Measurements from ENCODE around the gene IMMP2L.

The IMMP2L gene

DNA sequence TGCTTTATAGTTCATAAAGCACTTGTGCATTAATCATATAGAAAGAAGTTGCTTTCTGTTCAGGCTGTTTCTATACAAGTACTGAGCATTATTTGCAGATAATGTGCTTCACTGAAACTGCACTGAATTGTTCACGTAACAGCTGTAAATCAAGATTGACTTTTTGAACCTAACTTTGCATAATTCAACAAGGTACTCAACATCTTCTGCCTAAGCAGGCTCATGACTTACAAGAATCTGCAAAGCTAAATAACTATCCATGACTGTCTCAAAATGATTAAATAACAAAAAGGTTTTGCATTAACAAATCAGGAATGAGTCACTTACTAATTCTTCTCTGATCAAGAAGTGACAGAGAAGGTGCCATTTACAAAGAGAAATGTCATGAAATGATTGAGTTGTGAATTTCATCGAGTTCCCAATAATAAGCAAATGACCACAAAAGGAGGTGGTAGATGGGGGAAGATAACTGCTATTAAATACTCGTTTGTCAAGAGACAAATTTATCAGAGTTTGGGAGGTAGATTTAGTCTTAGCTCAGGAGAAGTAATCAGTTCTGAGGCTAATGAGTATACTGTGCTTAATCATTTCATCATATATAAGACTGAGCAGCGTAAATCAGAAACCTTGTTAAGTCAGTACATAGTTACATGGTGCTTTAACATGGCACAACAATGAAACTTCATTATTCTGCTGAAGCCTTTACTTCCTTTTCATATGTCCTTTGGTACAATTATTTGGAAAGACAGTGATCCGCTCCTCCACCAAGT is 632.6 kb downstream of the IMMP2L start:
- no peak for DNase-seq (ENCODE audit: low read depth)

DNA sequence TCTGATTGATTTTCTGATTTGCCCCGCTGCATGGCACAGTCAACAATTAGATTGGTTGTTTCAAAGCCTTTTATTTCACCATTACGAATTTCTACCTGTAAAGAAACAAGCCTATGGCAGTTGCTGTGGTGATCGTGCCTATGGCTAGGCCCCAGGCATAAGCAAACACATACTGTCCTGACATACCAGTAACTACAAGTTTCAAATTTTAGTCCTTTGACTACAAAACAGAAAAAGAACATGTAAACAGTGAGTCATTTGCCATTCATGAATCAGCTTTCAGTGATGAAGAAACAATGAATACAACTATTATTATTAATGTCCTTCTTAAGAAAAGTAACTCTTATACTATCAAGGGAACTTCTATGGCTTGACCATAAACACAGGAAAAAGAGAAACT is 639.4 kb downstream of the IMMP2L start:
- peak; percentile 82 for DNase-seq (ENCODE audit: low read depth)

DNA sequence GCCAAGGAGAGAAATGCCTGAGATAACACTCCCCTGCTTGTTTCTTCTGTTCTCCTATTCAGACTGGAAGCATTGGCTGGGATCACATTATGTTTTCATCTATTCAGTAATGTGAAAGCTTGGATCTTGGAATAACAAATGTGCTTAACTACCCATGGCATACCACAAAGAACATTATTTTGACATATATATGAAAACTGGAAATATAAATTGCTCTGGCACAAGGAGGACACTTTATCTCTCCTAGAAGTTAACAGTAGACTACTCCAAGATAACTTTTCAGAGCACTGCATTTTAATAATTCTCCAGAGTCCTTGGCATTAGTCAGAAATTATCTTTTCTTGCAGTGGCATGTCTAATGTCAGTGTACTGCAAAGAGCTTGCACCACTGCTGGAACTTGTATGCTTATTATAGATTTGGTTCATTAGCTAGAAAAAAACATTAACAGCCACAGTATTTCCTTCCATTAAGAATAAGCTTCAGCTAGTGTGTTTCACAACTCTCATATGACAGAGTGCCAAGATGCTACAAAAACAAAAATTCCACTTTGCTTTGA is 640.6 kb downstream of the IMMP2L start:
- no peak for DNase-seq (ENCODE audit: low read depth)

DNA sequence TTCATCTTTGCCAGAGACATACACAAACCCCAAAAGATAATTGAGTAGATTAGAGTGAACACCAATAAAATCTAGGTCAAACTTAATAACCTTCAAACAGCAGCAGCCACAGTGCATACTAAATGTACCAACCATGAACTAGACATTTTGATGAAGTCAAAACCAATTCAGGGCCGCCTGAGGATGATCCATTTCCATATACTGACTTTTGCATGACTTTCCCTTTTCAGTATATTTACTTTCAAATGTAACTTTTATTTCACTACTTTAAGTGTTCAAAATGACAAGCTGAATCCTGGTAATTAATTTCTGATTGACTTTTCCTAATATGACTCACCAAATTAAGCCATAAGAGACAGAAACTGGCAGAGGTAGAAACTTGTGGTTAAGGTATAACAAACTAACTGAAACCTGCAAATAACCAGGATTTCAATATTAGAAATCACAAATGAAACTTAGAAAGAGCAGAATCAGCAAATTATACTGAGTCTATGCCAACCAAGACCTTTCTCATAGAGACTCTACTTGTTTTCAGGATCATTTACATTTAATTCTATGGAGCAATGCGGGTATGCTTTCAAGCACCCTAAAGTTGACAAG is 643.2 kb downstream of the IMMP2L start:
- DNase-seq (ENCODE audit: low read depth), result no peak

DNA sequence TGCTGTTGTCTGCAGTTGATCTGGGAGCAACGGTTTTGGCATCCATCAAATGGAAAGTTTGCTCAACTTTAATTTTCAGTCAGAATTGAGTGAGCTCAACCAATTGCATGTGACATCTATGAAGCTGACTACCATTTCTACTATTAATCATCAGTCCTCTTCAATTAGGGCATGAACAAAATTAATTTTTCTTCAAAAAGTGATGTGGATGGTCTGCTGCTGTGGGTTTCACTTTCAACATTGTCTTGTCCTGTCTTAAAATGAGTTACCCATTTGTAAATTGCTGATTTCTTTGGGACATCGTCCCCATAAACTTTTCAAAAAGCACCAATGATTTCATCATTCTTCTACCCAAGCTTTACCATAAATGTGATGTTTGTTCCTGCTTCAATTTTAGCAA is 648.0 kb downstream of the IMMP2L start:
- no peak for DNase-seq (ENCODE audit: low read depth)

DNA sequence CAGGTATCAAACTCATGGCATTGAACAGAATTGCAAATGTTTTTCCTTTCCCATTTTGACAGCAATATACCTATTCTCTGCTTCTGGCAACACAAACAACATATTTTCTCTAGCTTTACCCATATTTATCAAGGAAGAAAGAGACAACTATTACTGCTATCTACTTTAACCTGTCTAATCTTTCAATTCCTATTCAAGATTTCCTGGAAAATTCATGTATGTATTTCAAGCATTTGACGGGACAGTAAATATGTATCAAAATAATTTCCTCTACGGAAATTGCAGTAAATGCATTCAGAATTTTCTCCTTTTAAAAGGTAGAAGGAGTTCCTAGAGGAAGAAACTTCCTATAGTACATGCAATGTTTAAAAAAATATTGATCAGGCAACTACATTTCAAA is 650.7 kb downstream of the IMMP2L start:
- DNase-seq (ENCODE audit: low read depth), result no peak

DNA sequence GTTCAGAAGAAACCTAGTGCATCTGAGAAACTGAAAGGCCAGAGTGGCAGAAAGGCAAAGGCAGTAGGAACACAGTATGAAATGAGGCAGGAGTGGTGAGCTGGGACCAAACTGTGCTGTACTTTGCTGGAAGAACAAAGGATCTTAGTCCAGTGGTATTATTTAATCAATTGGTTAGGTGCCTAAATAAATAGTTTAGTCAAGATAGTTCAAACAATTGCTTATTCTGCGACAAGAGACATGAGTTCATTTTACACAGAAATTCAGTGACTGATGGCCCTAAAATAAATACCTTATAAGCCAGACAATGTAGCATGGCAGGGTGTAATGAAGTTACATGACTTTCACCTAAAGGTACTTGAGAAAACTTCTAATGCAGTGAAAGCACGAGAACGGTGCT is 653.2 kb downstream of the IMMP2L start:
- no peak for DNase-seq (ENCODE audit: low read depth)

DNA sequence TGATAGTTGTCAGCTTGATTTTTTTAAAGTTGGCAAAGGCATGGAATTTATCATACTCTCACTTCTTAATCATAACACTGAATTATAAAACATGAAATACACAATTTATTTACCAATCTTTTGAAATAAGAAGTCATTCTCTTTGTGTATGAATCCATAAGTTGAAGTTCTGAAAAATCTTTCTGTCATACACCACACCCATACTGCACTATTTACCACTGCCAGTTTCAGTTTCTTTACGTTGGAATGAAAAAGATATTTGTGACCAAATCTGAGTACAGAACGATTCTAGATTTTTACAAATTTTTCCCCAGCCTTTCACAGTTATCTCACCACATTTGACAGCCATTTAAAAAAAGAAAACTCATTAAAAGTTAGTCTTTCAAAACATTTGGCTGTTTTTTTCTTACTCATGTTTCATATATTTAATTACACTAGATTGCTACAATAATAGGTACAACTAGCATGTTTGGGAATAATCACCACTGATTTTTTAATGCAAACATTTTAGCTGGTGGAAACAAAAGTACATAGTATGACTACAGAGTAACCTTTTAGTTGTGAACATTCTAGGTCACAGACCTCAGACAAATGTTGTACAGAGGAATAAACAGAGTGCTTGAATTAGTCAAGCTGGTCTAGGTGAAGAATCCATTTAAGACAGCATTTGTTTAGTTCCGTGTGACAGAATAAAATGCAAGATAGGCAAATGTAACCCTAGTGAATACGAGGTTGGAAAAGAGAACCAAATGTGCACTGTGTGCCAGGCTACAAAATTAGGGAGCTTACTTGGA is 656.3 kb downstream of the IMMP2L start:
- no peak for DNase-seq (ENCODE audit: low read depth)

DNA sequence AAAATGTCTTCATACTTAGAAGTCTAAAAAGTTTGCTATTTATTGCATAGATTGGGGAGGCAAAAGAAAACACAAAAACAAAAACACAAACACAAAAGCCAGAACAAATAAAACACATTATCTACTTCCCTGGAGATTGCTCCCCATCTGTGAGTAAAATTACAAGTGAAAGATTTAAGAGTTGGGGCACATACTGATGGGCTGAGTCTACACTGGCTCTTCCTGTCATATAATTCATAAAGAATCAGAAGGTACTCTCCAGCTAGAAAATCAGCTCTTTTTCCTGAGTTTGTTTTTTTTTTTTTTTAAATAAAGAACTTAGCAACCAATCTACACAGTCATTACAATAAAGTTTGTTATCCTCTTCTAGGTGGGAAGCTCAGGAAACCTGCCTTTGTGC is 663.8 kb downstream of the IMMP2L start:
- DNase-seq (ENCODE audit: low read depth), result peak; percentile 15

DNA sequence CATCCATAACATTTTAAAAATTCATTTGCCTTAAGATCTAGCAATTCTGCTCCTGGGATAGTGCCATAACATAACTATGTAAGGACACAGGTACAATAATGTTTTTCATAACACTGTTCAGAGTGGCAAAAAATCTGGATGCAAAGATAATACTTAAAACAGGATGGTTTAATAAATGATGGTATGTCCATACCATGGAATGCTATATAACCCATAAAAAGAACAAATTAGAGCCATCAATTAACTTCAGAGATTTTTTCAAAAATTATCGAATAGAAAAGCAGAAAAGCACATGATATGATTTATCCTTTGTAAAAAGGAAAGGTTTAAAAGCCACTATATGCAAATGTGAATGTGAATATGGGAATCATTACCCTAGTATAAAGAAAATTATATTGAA is 664.8 kb downstream of the IMMP2L start:
- no peak for DNase-seq (ENCODE audit: low read depth)

DNA sequence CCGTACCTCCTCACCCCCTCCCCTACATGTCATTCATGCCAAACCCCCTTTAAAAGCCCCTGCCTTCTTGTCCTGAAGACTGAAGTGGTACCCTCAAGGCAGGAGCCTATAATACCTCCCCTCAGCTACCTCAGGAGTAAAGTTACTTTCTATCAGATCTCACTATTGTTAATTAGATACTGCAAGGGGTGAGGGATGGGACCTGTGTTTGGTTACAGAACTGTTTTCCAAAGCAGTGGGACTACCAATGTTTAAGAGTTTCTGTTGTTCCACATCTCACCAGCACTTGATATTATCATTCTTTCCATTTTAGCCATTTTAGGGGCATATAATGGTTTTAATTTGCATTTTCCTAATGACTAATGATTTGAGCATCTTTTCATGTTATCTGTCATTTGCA is 668.2 kb downstream of the IMMP2L start:
- no peak for DNase-seq (ENCODE audit: low read depth)

DNA sequence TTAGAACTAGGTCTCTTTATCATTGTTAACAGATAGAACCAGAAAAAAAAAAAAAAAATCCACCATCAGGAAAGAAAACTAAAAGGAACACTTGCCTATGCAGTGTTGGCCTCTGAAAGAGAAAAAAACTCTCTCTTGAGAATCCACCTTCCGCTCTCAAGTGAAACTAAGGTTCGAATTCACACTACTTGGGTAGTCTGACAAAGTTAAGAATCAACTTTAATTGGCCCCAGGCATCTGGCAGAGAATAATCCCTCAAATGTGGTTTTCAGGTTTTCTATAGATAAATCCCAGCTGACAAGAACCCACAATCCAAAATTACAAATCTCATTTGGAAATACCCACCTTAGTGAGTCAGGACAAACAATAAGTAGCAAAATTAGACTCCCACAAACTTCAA is 671.1 kb downstream of the IMMP2L start:
- no peak for DNase-seq (ENCODE audit: low read depth)

DNA sequence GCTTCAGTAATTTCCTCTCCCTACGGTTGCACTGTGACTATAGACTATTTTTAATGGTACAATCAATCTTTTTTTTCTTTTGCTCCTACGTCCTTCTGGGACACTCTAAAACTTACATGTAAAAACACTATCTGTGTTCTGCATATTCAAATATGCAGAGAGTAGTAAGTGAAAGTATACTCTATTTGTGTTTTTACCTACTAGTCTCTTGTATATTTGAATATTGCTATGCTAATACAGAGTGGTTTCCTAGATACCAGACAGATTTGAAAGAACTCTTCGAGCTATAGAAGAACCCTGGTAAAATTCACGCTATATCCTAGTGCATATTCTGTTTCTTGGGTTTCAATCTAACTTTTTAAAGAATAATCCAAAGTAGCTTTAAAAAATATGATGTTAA is 672.2 kb downstream of the IMMP2L start:
- no peak for DNase-seq (ENCODE audit: low read depth)

DNA sequence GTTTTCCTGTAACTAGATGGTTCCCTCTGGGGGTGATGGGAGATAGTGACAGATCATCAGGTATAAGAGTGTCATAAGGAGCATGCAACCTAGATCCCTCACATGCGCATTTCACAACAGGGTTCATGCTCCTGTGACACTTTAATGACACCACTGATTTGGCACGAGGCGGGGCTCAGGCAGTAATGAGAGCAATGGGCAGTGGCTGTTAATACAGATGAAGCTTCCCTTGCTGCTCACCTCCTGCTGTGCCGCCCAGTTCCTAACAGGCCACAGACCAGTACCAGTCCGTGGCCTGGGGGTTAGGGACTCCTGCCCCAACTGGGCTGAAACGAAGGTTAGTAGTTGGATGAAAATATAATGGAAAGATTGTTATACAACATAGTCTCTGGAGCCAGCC is 673.0 kb downstream of the IMMP2L start:
- DNase-seq (ENCODE audit: low read depth), result no peak

DNA sequence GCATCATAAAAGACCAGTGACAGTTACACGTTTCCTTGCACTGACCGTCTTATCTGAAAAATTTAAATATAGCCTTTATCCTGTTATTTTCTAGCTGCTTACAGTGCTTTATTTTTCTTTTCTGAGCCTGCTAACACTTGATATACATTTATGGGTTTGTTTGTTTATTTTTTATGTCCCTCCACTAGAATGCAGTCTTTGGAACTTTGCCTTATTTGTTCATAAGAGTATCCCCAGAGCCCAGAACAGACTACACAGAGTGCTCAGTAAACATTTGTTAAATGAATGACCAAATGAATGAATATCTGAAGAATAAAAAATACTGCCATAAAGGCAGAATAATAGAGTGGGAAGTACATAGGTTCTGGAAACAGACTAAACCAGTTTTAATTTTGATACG is 673.7 kb downstream of the IMMP2L start:
- DNase-seq (ENCODE audit: low read depth), result no peak

DNA sequence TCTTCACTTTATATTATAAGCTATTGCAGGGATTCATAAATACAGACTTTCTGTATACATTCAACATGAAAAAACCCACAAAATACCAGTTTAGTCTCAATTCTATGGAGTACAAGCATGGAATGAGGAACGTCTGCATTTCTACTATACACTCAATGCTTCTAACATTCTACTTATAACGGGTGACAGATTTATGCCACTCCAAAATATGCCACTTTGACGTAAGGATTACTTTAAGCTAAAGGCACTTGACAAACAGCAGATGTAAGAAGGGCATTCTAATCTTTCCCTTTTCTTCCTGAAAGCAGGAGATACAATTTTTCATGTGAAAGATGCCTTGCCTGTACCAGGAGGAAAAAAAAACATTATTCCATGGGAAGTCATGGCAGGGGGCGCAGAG is 676.8 kb downstream of the IMMP2L start:
- no peak for DNase-seq (ENCODE audit: low read depth)

DNA sequence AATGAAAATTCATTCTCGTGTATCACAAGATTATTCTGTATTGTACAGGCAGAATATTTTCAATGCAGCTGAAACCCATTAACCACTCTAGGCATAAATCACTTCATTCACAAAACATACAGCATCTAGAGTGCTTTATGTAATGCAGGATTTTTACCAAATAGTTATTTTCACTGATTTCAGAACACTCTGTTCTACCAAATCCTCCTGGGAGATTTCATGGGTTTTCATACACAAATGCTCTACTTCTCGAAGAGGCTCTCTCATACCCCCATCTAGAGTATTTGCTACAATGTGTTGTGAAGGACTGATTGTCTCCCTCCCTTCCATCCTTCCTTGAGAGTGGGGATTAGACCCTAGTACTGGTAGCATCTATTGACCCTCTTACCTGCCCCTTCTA is 680.6 kb downstream of the IMMP2L start:
- no peak for DNase-seq (ENCODE audit: low read depth)

DNA sequence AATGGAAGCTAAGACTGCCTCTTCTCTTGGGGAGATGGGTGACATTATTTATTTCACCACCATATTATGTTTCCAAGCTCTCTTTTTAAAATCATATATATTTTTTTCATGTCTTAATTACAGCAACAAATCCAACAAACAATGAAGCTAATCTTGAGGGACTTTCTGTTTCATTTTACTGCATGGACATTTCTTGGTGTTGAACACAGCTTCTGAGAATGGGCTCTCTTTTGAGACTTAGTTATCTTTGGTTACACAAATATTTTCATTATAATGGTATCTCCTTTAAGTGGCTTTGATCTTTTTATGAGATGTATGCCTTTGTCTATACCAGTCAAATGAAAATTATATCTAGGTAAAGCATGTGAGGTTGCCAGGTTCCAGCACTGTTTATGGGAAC is 681.3 kb downstream of the IMMP2L start:
- no peak for DNase-seq (ENCODE audit: low read depth)

DNA sequence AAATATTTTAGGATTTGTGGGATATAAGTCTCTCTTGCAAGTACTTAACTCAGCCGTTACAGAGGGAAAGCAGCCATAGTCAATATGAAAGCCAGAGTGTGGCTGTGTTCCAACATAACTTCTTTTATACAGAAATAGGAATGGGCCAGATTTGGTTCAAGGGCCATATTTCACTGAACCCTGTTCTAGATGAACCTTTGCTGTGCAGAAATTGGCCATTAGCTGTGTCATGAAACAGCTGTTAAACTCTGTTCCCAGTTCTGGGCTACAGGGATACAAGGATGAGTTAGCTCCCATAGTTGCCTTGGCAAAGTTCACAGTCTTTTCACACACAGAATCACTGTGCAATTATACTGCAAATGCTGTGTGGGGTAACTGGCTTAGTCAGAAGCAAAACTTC is 685.3 kb downstream of the IMMP2L start:
- DNase-seq (ENCODE audit: low read depth), result no peak

DNA sequence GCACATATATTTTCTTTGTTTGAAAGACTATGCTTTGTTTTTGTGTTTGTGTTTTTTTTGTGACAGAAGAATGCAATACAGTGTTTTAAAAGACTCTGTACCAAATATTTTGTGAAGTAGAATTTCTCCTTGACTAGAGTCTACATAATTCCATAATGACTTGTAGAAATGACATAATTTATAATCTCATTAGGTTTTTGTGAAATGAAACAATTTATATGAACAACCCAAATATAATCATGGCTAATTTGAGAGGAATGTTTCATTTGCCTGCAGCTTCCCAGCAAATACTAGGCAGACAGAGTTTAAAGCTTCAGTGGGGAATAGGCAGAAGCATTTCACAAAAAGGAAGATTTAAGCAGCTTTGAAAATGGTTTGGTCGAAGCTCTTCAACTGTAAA is 686.9 kb downstream of the IMMP2L start:
- DNase-seq (ENCODE audit: low read depth), result no peak

DNA sequence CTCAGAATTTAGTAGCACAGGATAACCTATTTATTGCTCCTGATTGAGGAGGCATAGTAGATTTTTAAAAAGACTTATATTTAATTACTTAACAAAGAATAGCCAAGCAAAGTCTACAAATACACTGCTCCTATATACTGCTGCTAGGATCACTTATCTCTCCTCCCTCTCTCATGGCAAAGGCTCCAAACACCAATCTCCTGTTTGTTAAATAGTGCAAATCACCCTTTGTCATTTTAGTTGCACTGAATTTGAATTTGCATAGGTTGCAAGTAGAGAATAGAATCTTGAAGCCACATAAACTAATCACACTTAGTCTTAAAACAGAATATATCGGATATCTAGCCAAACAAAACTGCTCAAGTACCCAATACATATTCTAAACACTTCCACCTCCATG is 690.4 kb downstream of the IMMP2L start:
- no peak for DNase-seq (ENCODE audit: low read depth)

DNA sequence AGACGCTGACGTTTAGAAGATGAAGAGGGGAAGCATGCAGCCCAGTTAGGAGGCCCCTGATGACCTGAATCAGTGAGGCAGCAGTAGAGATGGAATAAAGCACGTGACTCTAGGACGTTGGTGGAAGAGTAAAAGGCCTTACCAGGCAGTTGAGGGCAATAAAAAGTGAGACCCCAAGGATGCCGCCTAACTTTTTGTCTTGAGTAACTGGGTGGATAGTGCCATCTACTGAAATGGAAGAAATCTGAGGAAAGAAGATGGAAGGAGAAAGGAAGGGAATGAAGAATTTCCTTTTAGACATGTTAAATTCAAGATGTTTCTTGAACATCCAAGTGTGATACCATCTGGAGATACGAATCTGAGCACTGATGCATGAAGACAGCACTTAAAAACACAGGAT is 691.4 kb downstream of the IMMP2L start:
- no peak for DNase-seq (ENCODE audit: low read depth)

DNA sequence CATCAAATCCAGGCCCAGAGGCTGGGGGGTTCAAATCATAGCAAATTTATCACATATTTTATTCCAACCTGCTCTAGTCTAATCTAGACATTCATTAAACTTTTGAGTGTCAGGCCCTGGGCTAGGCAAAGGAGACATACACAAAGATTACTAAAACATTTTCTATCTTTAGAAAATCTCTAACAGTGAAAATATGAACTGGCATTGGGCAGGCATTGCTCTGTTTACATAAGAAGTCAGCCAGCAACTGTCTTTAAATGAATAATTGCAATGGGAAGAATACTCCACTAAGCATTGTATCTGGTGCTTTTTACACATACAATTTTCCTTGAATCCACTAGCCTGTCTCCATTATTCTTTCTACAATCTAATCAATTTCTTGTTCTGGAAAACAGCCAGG is 693.8 kb downstream of the IMMP2L start:
- no peak for DNase-seq (ENCODE audit: low read depth)

All from ELR (cell line).